HG03442 (cell line): Measurements from ENCODE around the gene UBR4.
"Not testable (repeated sequence)": the region's sequence is repeated elsewhere in the genome, so short reads cannot be mapped to it uniquely, and the experiment has no call there.

Experiments used
- ATAC-seq: cut with Tn5 transposase; IDR thresholded peaks from one replicate; pipeline ENCODE4 v1.9.1; 2021; ENCODE audit warnings: mild to moderate bottlenecking, moderate library complexity; ENCODE audit not compliant: unreplicated experiment

The UBR4 gene

DNA sequence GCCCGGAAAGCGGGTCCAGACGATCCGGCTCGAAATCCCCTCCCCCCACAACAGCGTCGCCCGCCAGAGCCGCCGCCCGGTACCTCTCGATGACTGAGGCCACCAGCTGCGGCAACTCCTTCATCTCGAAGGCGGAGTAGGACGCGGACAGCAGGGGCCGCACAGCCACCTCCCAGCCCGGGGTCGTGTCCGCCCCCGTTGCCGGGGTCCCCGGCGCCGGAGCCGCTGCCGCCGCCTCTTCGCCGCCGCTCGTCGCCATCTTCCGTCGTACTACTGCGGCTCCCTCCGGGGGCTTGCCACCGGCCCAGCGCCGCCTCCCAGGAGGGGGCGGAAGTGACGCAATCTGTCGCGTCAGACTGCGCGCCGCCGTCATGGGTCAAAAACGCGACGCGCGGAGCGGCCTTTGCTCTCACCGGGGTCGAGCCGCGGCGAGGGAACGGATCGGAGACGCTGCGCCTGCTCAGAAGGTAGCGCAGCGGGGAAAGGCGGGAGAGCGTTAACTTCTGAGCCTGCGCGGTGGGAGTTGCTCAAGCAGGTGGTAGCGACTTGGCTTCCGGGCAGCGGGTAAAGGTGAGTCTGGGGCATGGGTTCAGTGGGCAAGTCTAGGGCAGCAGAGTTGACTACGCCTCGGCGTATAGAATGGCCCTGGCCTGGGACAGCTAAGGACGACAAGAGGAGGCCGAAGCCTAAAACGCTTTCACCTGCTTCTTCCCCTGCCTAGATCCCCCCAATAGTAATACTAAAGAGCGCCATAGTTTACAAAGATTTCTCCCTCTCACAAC, at the start of gene UBR4:
UBR4 (minus strand) TSS at position 277 of the 782 bp plus-strand sequence; CDS start at position 259, 18 bp downstream.
- peak; percentile 77 for ATAC-seq

DNA sequence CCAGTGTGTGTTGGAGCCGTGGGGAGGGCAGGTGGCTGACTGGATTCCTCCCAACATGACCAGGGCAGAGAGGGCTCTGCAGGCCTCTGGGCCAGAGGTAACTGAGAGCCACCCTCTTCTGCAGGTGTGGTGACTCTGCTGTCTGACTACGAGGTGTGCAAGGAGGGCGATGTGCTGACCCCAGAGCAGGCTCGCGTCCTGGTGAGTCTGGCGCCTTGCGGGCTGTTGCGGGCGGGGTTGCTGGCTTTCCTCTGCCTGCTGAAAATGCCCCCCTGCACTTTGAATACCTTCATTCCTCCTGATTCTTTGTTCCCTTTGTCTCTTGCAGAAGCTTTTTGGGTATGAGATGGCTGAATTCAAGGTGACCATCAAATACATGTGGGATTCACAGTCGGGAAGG, 48.3 kb upstream of the UBR4 start:
- no peak for ATAC-seq

DNA sequence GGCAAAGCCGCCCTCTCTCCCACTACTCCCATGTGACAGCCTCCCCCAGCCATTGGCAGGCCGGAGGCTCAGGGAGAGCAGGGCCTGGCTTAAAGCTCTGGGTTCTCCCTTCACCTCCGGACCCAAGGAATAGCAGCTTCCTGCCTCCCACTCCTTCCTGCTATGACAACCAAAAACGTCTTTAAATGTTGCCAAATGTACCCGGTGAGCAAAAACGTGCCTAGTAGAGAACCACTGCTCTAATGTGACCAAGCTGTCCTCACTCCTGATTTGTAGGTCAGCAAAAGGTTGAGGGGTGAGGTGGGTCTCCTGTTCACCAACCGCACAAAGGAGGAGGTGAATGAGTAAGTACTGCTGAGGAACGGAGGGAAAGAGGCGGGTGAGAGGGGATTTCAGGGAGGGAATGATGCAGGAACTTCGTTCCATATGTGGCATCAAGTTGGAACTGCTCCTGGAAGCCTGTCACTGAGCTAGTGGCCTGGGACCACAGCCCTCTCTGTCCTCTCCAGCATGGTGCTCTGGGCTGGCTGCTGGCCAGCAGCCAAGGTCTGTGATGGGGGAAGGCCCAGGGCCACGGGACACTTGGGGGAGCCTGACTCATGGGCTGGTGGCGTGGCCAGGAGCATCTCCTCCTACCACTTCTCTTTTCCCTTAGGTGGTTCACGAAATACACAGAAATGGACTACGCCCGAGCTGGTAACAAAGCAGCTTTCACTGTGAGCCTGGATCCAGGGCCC, 47.3 kb upstream of the UBR4 start:
- no peak for ATAC-seq

DNA sequence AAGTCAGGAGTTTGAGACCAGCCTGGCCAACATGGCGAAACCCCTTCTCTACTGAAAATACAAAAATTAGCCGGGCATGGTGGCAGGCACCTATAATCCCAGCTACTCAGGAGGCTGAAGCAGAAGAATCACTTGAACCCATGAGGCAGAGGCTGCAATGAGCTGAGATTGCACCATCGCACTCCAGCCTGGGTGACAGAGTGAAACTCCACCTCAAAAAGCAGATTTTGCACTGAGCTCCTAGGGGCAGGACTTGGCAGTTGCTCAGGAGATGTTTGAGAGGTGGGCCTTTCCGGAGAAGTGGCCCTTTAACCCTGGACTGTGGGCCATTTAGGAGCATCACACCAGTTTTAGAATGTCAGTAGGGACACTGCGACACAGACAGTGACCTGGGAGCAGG, 46.2 kb upstream of the UBR4 start:
- ATAC-seq = not testable (repeated sequence)

DNA sequence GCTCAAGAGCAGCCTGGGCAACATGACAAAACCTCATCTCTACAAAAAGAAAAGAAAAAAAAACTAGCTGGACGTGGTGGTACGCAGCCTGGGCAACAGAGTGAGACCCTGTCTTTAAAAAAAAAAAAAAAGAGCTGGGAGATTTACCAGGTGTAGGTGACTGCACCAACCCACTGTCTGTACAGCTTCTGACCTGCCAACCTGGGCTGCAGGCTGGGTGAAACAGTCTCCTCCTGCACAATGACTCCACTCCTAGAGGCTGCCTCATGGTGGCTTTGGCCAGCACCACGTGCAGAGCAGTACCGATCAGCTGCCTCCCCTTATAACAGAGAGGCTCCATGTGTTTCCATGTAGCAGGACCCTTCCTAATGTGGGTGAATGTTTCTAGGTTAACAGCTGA, 45.2 kb upstream of the UBR4 start:
- no peak for ATAC-seq

DNA sequence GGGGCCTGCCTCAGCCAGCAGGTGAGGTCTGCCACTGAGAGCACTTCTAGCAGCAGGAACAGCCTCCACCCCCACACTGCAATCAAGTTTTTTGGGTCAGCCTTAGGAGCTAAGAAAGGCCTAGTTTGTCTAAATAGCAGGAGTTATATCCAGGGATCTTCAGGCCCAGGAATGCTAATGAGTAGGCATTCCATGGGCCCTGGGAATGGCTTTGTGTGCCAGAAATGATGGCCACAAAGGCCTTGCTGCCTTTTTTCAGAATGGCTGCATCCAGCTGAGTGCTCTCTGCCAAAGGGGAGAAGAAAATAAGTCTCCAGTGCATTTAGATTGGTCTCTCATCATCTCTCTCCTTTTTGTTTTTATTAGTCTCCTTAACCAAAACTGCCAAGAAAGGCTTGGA, 44.4 kb upstream of the UBR4 start:
- no peak for ATAC-seq

DNA sequence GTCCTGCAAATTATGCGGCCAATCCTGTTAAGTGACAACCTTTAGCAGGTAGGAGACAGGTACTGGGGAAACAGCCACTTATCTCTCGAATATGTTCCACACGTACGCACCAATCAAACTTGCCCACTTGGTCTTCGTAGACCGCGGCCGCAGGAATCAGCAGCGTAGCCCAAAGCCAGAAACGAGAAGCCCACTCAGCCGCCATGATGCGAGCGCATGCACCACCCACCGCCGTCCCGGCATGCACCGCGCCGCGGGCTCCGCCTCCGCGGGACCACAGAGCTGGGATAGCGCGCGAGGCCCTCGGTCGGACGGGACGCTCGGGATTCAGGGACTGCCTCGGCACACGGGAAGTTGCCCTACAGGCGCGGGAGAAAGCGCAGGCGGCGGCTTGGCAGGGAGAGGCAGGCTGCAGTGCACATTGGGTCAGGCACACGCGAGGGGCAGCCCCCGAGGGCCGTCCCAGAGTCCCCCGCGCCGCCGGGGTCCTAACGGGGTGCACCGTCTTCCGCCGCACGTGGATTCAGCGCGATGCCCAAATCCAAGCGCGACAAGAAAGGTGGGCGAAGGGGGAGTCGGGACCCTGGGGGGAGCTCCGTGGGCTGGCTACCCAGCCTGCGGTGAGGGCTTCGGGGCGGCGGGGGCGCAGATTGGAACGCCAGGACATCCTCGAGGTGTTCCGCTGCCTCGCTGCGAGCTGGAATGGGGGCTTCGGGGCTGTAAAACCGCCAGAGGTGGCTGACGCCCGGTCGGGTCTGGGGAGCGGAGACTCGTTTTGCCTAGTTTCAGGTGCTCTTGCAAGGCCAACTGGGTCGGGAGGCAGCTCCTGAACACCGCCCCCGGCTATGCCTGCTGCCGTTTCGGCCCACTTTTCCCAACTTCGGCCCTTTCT, 41.5 kb upstream of the UBR4 start, which contains the start of the genes EMC1 and MRTO4:
EMC1 (minus strand) TSS at position 220 of the 892 bp plus-strand sequence; CDS start at position 205, 15 bp downstream.
MRTO4 (plus strand) TSS at position 501 of the 892 bp plus-strand sequence; CDS start at position 532, 31 bp downstream.
- ATAC-seq = peak; percentile 75

DNA sequence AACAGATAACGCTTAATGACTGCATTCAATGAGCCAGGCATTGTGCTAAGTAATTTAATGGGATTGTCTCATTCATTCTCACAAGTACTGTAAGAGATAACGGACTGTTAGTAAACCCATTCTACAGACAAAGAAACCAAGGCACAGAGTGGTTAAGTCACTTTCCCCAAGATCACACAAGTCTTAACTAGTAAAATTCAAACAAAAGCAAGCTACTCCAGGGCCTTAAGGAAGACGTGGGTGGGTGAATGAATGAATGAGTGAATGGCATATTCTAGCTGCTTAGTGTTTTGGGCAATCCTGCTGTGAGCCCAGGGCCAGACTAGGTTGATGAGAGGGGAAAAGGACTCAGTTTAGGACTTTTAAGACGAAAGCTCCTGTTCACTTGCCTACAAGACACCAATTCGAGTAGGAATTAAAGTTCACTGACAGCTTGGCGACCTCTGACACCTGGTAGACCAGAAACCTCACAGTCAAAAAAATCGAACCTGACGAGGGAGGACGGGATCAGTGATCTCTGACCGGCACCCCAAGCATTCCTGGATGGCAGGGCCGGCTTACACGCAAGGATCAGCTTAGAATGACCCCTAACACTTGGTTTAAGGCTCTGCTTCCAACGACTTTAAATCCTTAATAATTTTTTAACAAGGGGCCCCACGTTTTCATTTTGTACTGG, 40.7 kb upstream of the UBR4 start:
- ATAC-seq = no peak

DNA sequence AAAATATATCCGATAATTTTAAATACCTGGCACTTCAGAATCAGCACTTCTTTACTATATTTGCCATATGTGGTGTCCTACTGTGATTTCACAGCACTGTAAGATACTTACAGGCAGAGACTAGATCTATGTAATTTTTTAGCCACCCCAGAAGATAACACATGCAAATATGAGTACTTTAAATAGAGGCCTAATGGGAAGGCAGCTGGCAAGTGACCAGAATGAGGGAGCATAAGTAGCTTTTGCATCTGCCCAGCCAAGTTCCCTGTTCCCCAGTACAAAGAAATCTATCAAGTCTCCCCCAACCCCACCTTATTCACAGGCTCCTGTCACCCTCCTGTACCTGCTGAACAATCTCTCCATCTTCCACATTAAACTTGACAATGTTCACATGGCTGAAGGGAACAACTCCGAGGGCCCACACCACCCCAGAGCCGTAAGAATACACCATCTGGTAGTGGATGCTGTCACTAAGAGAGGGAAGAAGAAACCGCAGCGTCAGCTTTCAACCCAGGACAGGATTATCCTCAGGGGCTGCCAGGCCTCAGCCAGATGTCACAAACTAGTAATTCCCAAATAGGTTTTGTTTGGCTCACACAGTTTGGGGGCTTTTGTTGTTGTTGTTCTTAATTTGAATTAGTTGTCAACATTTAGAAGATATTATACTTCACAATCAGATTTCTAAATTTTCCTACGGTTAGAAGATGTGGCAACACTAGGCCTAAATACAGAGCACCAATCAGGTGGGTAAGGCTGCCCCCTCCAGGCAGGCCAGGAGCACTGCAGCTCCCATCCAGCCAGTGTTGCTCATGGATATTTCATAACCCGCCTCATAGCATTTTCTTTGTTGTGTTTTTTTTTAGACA, 30.8 kb upstream of the UBR4 start:
- ATAC-seq = no peak

DNA sequence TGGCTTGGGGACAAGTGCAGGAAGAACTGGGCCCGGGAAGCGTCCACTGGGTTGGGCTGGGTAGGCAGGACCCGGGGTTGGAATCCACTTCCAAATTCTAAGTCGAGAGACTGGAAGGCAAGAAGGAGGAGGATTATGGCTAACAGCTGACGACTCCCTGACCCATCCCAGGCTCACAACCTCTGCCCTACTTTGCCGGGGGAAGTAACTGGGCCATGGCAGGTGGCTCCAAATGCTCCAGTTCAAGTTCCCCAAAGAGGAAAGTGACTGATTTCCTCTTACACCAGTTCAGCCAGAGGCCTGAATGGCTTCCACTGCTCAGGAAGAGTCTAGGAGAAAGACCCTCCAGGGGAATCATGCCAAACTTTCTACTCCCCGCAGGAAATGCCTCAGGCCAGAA, 29.8 kb upstream of the UBR4 start:
- no peak for ATAC-seq

DNA sequence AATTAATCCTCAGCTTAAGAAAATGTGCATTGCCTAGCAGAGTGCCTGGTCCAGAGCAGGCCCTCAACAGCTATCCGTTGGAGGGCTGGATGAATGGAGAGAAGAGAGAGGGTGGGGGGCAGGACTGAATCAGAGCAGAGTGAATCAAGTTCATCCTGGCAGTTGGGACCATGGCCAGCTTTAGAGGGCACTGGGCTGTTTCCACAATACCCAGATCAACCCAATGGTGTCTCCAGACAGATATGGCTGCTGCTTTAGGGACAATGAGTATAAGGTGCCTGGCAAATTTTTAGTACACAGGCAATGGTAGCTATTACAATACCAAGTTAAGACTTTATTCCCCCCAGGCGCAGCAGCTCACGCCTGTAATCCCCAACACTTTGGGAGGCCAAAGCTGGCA, 24.2 kb upstream of the UBR4 start:
- ATAC-seq = no peak

DNA sequence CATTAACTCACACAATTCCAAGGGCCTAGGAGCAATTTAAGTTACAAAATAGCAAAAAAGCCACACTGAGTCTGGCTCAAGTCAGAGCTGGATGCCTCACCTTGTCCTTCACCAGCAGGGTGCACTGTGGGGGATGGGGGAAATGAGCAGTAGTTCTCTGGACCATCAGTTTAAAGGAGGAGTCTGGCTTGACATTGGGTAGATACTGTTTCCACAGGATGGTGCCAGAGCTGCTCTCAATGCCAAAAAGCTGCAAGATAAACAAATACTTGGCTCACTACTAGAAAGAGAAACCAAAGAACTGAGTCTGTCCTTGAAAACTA, 22.4 kb upstream of the UBR4 start:
- ATAC-seq = no peak

DNA sequence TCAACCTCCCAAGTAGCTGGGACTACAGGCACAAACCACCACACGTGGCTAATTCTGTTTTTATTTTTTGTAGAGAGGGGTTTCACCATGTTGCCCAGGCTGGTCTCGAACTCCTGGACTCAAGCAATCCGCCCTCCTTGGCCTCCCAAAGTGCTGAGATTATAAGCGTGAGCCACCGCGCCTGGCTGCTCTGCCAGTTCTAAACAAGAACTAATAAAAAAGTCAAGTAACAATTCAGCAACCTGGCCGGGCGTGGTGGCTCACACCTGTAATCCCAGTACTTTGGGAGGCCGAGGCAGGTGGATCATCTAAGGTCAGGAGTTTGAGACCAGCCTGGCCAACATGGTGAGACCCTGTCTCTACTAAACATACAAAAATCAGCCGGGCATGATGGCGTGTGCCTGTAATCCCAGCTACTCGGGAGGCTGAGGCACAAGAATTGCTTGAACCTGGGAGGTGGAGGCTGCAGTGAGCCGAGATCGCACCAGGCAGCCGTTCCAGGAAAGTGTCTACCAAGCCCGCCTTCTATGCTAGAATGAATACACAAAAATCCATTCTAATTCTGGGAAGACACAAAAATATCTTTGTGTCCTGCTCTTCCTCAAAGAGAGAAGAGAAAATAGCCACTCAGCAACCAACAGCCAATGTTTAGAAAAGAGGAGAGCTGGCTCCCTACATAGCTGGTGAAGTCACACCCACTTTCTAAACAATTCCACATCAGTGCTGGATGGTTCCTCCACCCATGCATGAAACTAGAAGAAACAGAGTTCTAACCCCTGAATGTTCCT, 21.9 kb upstream of the UBR4 start:
- not testable (repeated sequence) for ATAC-seq

DNA sequence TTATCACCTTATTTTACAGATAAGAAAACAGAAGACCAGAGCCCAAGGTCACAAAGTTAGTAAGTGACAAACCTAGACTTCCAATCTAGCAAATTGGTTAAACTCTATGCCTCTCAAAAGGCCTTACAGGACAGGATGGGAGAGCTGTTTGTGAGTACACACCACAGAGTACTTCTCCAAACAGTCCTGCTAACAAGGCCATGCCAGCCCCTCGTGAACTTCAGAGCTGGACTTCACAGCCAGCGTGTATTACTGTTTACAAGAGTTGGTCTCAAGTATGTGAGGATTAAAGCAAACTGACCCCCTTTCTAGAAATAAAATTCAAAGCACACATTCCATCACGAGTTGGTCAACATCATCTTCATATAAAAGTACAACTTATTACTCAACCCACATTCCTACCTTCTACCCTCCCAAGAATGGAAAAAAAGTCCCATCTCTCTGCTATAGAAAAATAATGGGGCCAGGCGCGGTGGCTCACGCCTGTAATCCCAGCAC, 19.8 kb upstream of the UBR4 start:
- ATAC-seq = no peak

DNA sequence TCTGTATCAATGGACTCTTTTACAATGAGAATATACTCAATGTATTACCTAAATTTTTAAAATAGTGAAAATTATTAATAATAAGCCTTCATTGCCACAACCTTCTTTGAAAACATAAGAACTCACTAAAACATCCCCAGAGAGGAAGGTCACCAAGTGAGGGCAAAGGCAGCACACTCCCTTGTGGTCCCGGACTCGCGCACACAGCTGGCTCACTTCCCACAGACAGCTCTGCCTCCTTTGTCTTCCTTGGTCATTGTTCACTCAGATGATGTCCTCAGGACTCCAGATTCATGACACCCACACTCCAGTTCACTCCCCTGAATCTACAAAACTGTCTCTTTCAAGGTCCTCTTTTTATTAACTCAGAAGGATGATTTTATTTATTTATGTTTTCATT, 19.2 kb upstream of the UBR4 start:
- no peak for ATAC-seq

DNA sequence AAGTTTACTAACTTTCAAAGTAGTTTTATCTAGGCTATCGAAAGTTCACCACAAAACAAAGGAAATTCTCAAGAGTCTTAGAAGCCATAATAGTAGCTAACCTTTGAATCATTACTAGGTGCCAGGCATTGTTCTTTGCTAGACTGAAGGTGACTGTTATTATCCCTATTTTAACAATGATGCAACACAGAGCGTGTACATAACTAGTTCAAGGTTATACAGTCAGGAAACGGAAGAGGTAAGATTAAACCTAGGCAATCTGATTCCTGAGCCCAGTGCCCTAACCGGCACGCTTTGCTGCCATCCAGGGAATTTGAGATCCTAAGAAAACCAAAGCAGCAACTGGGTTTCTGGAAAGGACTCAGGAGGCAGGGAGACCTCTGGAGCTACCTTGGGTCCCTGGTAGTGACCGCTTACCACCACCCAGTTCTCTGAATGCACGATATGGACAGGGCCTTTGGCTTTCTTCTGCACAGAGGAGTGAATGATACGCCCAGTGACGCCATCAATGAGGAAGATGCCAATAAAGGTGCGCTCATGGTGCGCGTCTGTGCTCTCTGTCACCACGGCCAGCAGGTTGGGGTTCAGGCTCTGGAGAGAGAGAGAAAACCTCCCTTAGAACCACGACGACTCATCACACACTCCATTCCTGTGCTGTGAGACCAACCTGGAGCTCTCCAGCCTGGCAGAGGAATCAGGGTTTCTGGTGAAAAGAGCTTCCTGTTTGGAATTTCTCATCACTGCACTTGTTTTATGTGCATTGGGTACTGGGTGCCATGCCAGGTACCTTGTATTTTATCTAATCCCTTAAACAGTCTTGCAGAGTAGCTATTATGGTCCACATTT, 13.1 kb upstream of the UBR4 start:
- no peak for ATAC-seq

DNA sequence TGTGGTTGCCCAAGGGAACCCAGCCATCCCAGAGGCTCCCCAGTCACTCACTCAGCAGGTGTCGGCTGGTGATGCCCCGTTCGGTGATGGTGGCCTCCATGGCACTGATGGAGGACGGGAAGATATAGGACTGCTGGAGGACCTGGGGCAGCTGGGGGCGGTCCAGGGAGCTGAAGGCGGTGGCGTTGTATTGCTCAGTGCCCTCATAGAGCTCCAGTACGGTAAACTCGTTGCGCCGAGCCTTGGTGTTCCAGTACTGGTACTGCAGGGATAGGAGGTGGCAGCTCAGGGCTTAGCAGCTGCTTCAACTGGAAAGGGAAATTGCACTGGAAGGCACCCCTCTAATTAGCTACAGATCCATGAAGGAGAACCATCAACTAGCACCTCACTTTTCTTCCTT, 12.5 kb upstream of the UBR4 start:
- no peak for ATAC-seq

DNA sequence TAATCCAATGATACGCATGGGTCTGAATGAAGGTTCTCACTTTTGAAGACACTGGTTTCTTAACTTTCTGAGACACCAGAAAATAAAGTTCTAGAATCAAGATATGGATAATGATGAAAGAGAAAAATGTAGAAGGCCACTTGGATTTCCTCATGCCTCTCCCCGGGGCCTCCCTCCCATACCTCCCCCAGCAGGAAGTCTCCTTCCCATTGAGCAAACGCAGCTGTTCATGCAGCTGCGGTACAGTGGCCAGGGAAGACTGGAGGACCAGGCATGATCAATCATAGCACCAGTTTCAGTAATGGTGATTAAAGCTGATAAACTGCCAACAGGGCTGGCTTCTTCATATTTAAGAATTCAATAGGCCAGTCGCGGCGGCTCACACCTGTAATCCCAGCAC, 10.9 kb upstream of the UBR4 start:
- no peak for ATAC-seq
